IMR-90 (cell line): ENCODE data around the gene SLC7A6OS. TPM values are rescaled to one million over a fixed set of nuclear protein-coding genes. Genes with fewer than 3 reads are reported as not detected.

ENCODE experiments used
- CHD1 ChIP-seq: IDR thresholded peaks from 2 replicates; pipeline ENCODE4 v1.6.1; 2012; ENCODE audit warnings: low read depth, low read length, improper control_type of control experiment
- FOS ChIP-seq: fragments of 150-350 bp; IDR thresholded peaks from 2 replicates; pipeline ENCODE4 v1.6.1; 2016; ENCODE audit warnings: low read depth, low read length
- MAFK ChIP-seq: IDR thresholded peaks from 2 replicates; pipeline ENCODE4 v1.6.1; 2012; ENCODE audit warnings: low read depth, low read length, improper control_type of control experiment
- MAZ ChIP-seq: IDR thresholded peaks from 2 replicates; pipeline ENCODE4 v1.6.1; 2012; ENCODE audit warnings: low read depth, mild to moderate bottlenecking, low read length, improper control_type of control experiment, moderate library complexity, borderline replicate concordance
- NFE2L2 ChIP-seq: fragments of 150-350 bp; IDR thresholded peaks from 2 replicates; pipeline ENCODE4 v1.6.1; 2016; ENCODE audit warnings: low read depth, mild to moderate bottlenecking, low read length
- polyA plus RNA-seq, 3 experiments: library from polyadenylated mRNA; depleted of rRNA; stranded (reverse); fragments of >200 nt; gene quantifications; 2 replicates each; pipeline ENCODE4 v1.2.3, GENCODE V29; 2012; ENCODE audit warnings: low replicate concordance in 1 of 3
- total RNA-seq: library from RNA; depleted of rRNA; stranded (reverse); fragments of >200 nt; gene quantifications from 2 replicates; pipeline ENCODE4 v1.2.3, GENCODE V29; 2012

The SLC7A6OS gene
- total and polyA plus RNA-seq, 2 of the 4 experiments (the other 2 are of a cell fraction), result 6.8 to 8.4 TPM

GRCh38 chr16:68264128-68265077 is 46.3 kb downstream of the SLC7A6OS start, which contains the start of gene SLC7A6 (continued):
- TF ChIP-seq MAZ, result peak; percentile 69; the same call in 1 of the 2 replicates
- TF ChIP-seq FOS, result no peak
- TF ChIP-seq CHD1, result no peak; the same call in 1 of the 2 replicates
- no peak for TF ChIP-seq MAFK
- TF ChIP-seq NFE2L2, result no peak
